Thymus (tissue), 11 donors: ENCODE measurements around the gene LHFPL2. TPM values are rescaled to one million over a fixed set of nuclear protein-coding genes. Genes with fewer than 3 reads are reported as not detected.
A peak's percentile ranks its signal among the peaks of the same experiment; 100 is the strongest.

ENCODE experiments used
- DNase-seq, 9 donors: peaks; one replicate each; pipeline ENCODE4 v3.0.0-alpha.2; 2013; ENCODE audit warnings: low spot score in 9 of 9, low read depth in 6 of 9, missing footprints in 1 of 9
- H3K27ac ChIP-seq, 2 donors: one replicate each; pipeline ENCODE4 v1.5.1; 2013; ENCODE audit warnings: control low read depth in 1 of 2, low read depth in 1 of 2, low read length in 1 of 2, mild to moderate bottlenecking in 1 of 2, moderate library complexity in 1 of 2
- H3K27me3 ChIP-seq, 2 donors: one replicate each; pipeline ENCODE4 v1.5.1; 2013; ENCODE audit warnings: low read length in 1 of 2; ENCODE audit not compliant: control insufficient read depth in 2 of 2, insufficient read depth in 1 of 2
- H3K36me3 ChIP-seq, 2 donors: one replicate each; pipeline ENCODE4 v1.5.1; 2013; ENCODE audit warnings: low read length in 1 of 2, mild to moderate bottlenecking in 1 of 2, moderate library complexity in 1 of 2; ENCODE audit not compliant: control insufficient read depth in 2 of 2, insufficient read depth in 2 of 2
- H3K4me1 ChIP-seq, 2 donors: one replicate each; pipeline ENCODE4 v1.5.1; 2013; ENCODE audit warnings: low read length in 2 of 2; ENCODE audit not compliant: control insufficient read depth in 2 of 2, insufficient read depth in 2 of 2
- H3K4me3 ChIP-seq, 2 donors: one replicate each; pipeline ENCODE4 v1.5.1; 2013; ENCODE audit warnings: low read length in 2 of 2, control low read depth in 1 of 2, mild to moderate bottlenecking in 1 of 2
- H3K9me3 ChIP-seq, 2 donors: one replicate each; pipeline ENCODE4 v1.5.1; 2013; ENCODE audit warnings: low read length in 1 of 2, mild to moderate bottlenecking in 1 of 2; ENCODE audit not compliant: control insufficient read depth in 2 of 2, insufficient read depth in 1 of 2
- WGBS: extraction: QIAGEN DNeasy Blood & Tissue Kit; methylation state at CpG from one replicate; pipeline ENCODE4 v1.1.7; 2013; 5-methylcytosine and 5-hydroxymethylcytosine counted together
- polyA plus RNA-seq: library from polyadenylated mRNA; stranded (reverse); fragments of 200-250 nt; gene quantifications from one replicate; pipeline ENCODE4 v1.2.3, GENCODE V29; 2013
- total RNA-seq: library from RNA; stranded (reverse); fragments of 120-200 nt; gene quantifications from one replicate; pipeline ENCODE4 v1.2.4, GENCODE V29; 2013
- donor health status: healthy.

The LHFPL2 gene
- total and polyA plus RNA-seq, 2 donors: 9.1 to 21.4 TPM

DNA sequence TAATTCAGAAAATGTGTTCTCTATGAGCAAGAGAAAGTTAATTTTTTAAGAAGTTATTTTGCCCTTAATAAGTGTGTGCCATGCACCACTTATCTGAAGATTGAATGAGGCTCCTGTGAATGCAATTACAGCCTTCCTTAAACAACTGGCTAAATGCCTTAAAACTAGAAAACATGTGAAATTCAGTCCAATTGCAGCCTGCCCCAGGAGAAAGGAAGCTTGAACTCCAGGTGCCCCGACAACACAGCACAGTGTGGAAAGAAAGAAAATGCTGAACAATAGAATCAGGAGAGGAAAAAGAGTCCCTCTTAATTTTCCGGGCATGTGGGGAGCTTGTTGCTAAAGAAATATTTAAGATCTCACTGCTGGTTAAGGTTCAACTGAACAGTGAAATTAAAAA is 8.8 kb downstream of the LHFPL2 start:
- Histone ChIP-seq H3K36me3 (no peaks in the 10 kb centered on the region), H3K9me3 (no peaks in the 10 kb centered on the region), H3K27me3 (no peaks in the 10 kb centered on the region), H3K4me3 (no peak overlapping the region), H3K4me1 (peaks cover 6% of the 10 kb centered on the region in 2 donors), H3K27ac (no peak overlapping the region)
- WGBS: 86% methylated on average over 2 of the region's 2 CpGs
- no peak for DNase-seq

DNA sequence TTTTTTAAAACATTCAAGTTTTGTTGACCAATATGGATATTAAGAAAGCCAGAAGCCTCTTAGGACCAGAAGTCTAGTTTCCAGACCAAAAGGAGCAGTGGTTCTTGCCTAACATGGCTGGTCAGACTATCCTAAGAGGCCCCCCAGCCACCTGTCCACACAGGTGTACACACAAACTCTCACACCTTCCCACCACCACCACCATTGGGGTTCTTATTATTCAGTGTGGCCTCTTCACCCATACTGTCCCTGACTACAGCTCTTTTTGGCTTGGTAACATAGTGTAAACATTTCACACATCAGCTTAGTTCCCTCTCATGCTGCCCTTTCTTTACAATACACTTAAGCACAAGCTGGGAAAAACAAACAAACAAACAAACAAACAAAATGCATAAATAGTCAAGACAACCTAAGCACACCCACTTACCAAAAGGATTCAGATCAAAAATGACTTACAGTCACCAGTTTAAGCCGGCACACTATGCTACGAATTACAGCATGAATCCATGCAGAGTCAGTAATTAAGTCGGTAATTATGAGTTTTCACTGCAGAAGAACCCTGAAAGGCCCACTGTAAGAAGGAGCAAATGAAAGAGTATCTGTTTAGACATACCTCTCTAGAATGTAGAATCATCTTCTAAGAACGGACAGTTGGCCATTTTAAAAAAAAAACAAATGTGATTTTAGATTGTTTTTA is 9.5 kb downstream of the LHFPL2 start:
- Histone ChIP-seq H3K9me3 (no peaks in the 10 kb centered on the region), H3K4me1 (peaks cover 11% of the 10 kb centered on the region in 2 donors), H3K4me3 (no peak overlapping the region), H3K27ac (no peak overlapping the region), H3K27me3 (no peaks in the 10 kb centered on the region), H3K36me3 (no peaks in the 10 kb centered on the region)
- 97% methylated on average over 4 of the region's 4 CpGs for WGBS
- no peak for DNase-seq

DNA sequence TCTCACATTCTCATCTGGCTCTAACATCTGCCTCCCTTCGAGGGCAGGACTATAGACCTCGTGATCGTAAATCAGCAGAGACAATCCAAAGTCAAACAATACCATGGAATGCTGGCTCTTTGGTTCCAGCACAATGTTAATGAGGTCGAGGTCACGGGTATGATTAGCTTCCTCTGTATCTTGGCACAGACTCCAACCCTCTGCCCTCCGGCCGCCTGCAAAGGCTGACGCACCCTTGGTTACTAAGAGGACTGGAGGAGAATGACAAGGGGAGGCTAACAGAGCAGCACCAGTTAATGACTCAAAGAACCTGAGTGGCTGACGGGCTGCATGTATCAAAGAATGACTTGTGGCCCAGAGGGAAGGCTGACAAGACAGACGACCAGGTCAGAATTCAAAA is 10.1 kb downstream of the LHFPL2 start:
- no peak for DNase-seq
- Histone ChIP-seq H3K4me3 (no peak overlapping the region), H3K36me3 (no peaks in the 10 kb centered on the region), H3K4me1 (peaks cover 13 to 17% of the 10 kb centered on the region in 2 donors), H3K9me3 (no peaks in the 10 kb centered on the region), H3K27me3 (no peaks in the 10 kb centered on the region), H3K27ac (no peak overlapping the region)
- 92% methylated on average over 10 of the region's 10 CpGs for WGBS

DNA sequence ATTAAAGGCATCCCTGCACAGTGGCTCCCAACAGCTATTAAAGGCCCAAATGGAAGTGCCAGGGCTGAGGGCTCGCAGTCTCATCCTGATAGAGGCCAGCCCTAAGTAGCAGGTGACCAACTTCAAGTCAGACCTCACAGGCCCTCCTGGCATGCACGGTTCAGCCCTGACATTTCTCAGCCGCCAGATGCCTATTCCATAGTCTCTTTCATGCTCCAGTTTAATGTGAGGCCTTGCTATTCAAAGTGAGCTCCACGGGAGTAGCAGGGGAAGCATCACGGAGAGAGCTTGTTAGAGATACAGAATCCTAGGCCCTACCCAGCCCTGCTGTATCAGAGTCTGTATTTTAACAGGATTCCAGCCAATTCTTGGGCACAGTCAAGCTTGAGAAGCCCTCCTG is 11.1 kb downstream of the LHFPL2 start:
- Histone ChIP-seq H3K4me3 (no peak overlapping the region), H3K27ac (no peak overlapping the region), H3K9me3 (no peaks in the 10 kb centered on the region), H3K27me3 (no peaks in the 10 kb centered on the region), H3K36me3 (peaks cover 0 to under 1% of the 10 kb centered on the region in 2 donors), H3K4me1 (peaks cover 7 to 14% of the 10 kb centered on the region in 2 donors)
- no peak for DNase-seq
- WGBS: 96% methylated on average over 5 of the region's 5 CpGs

DNA sequence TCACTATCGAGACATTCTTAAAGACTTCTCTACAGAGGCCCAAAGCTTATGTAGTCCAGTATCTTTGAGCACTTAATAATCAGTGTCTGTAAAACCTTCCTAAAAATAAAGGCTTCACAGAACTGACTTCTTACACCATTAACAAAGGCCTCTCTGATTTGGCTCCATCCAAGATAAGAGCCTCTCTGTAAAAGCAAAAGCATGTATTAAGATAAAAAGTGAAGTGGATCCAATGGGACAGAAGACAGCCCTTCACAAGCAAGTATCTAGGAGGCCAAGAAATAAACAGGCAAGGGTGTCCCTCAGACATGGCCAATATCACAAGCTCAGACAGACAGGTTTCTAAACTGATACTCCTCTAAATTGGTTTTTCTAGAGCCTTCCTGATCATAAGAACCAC is 11.9 kb downstream of the LHFPL2 start:
- Histone ChIP-seq H3K36me3 (peaks cover 0 to 8% of the 10 kb centered on the region in 2 donors), H3K4me3 (no peak overlapping the region), H3K9me3 (no peaks in the 10 kb centered on the region), H3K27me3 (no peaks in the 10 kb centered on the region), H3K27ac (no peak overlapping the region), H3K4me1 (peaks cover 7 to 12% of the 10 kb centered on the region in 2 donors)
- no peak for DNase-seq
- WGBS: 100% methylated on average over 1 of the region's 1 CpG

DNA sequence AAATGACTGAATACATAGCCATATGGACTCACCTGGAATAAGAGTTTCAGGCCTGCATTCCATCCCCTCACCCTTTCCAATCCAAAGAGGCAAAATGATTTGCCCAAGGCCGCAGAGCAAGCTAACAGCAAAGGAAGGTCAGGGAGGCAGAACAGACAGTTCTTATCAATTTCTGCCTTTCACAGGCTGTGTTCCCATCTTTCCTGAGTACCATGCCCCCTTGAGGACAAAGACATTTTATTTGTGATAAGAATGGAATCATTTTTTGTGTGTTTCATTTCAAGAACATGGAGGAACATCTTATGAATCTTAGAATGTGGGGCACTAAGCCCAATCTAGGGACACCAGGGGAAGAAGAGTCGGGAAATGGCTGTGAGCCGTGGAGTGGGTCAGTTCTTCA is 13.9 kb downstream of the LHFPL2 start:
- peaks cover 8 to 13% of the 10 kb centered on the region in 2 donors for H3K36me3 ChIP-seq
- H3K27ac ChIP-seq: no peak overlapping the region
- H3K27me3 ChIP-seq: no peaks in the 10 kb centered on the region
- H3K4me3 ChIP-seq: no peak overlapping the region
- DNase-seq: no peak
- 98% methylated on average over 3 of the region's 3 CpGs for WGBS
- H3K9me3 ChIP-seq: no peaks in the 10 kb centered on the region
- H3K4me1 ChIP-seq: peaks cover 7 to 15% of the 10 kb centered on the region in 2 donors

DNA sequence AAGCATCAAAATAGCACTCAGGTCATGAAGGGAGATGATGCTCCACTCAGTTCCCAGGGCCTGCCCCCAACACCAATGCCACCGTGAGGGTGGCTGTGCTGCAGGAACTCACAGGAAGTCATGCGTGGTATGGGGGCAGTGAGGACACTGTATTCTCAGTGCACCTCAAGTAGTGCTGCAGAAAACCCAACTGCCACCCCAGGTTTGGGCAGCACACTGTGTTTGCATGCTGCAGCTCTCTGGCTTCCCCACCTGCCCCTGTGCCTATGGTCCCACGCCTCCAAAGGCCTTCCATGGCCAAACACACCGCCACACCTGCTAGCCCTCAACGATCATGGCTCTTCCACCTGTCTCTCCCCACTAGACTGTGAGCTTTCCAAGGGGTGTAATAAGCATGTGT is 14.3 kb downstream of the LHFPL2 start:
- Histone ChIP-seq H3K36me3 (peaks cover 8 to 13% of the 10 kb centered on the region in 2 donors), H3K27ac (no peak overlapping the region), H3K9me3 (no peaks in the 10 kb centered on the region), H3K27me3 (no peaks in the 10 kb centered on the region), H3K4me3 (no peak overlapping the region), H3K4me1 (peaks cover 7 to 15% of the 10 kb centered on the region in 2 donors)
- DNase-seq: peak in 2 of 9 donors; percentile 31 to 44
- WGBS: 71% methylated on average over 5 of the region's 5 CpGs

DNA sequence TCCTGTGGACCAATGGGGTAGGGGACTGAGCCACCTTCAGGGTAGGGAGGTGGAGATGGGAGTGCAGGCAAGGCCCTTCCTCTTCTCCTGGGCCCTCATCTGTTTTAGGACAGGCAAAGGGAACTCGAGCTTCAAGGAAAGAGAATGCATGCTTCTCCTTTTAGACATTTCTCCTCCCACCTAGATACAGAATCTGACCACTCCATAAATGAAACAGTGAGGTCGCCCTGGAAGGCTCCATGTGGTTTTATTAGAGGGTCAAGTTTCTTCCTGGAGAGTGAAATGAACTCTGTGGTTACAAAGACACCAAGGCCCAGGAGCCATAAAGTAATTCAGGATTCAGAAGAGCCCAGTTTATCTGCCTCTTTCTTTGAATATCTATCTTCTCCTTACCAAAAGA is 14.9 kb downstream of the LHFPL2 start:
- Histone ChIP-seq H3K4me1 (peaks cover 7 to 16% of the 10 kb centered on the region in 2 donors), H3K27me3 (no peaks in the 10 kb centered on the region), H3K36me3 (peaks cover 8 to 14% of the 10 kb centered on the region in 2 donors), H3K4me3 (no peak overlapping the region), H3K27ac (no peak overlapping the region), H3K9me3 (no peaks in the 10 kb centered on the region)
- DNase-seq: no peak
- 86% methylated on average over 2 of the region's 2 CpGs for WGBS

DNA sequence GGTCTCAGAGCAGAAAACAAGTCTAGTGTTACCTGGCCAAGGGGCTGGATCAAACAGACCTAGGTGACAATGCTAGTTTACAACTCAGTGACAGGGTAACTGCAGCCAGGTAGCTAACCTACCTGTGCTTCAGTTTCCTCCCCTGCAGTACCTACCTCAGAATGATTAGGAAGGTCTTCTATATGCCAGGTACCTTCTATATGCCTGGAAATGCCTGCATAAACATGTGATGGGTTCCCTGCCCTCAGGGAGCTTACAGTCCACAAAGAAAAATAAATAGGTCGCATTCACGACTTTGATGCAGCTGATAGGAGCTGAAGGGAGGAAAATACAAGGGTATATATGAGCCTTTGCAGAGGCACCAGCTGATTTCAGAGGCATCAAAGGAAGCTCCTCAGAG is 16.1 kb downstream of the LHFPL2 start:
- DNase-seq: no peak
- Histone ChIP-seq H3K36me3 (peaks cover 8 to 20% of the 10 kb centered on the region in 2 donors), H3K27ac (no peak overlapping the region), H3K27me3 (no peaks in the 10 kb centered on the region), H3K4me3 (no peak overlapping the region), H3K9me3 (no peaks in the 10 kb centered on the region), H3K4me1 (peaks cover 7 to 21% of the 10 kb centered on the region in 2 donors)
- WGBS: 98% methylated on average over 2 of the region's 2 CpGs
